GM23338 (cell line): ENCODE results near the gene USP48.

Source experiments
- CREB1 ChIP-seq: fragments of 250-450 bp; sonication (Bioruptor Pico); IDR thresholded peaks from 2 replicates; pipeline ENCODE4 v1.5.0; 2020; ENCODE audit warnings: low read depth, mild to moderate bottlenecking, moderate library complexity
- CTCF ChIP-seq, 2 experiments: fragments of 200-600 bp in 1 of 2; sonication (generic) in 1 of 2; conservative IDR thresholded peaks; 2 replicates each; pipeline versions ENCODE4 v1.5.1 to v1.6.1; 2016 to 2017; ENCODE audit warnings: antibody characterized with exemption in 2 of 2, low read depth in 2 of 2, mild to moderate bottlenecking in 2 of 2, moderate library complexity in 1 of 2
- EZH2 ChIP-seq: fragments of 200-600 bp; sonication (generic); IDR thresholded peaks from one replicate; pipeline ENCODE4 v1.8.0; 2017; ENCODE audit warnings: antibody characterized with exemption, mild to moderate bottlenecking, low read depth; ENCODE audit not compliant: unreplicated experiment
- EZH2phosphoT487 ChIP-seq: fragments of 200-600 bp; sonication (generic); IDR thresholded peaks from one replicate; pipeline ENCODE4 v1.8.1; 2018; ENCODE audit warnings: antibody characterized with exemption; ENCODE audit not compliant: unreplicated experiment
- JUNB ChIP-seq: IDR thresholded peaks from one replicate; pipeline ENCODE4 v1.6.1; 2016; ENCODE audit warnings: antibody characterized with exemption; ENCODE audit not compliant: unreplicated experiment
- POLR2AphosphoS5 ChIP-seq: IDR thresholded peaks from 2 replicates; pipeline ENCODE4 v1.6.1; 2016; ENCODE audit warnings: antibody characterized with exemption, low read depth
- REST ChIP-seq: IDR thresholded peaks from one replicate; pipeline ENCODE4 v1.6.1; 2018; ENCODE audit warnings: antibody characterized with exemption; ENCODE audit not compliant: unreplicated experiment
- STAT1 ChIP-seq: IDR thresholded peaks from one replicate; pipeline ENCODE4 v1.6.1; 2016; ENCODE audit warnings: antibody characterized with exemption; ENCODE audit not compliant: unreplicated experiment
- ZNF114 ChIP-seq: fragments of 250-450 bp; sonication (Bioruptor Pico); IDR thresholded peaks from 2 replicates; pipeline ENCODE4 v1.5.0; 2020; ENCODE audit warnings: mild to moderate bottlenecking, moderate library complexity
- ZNF331 ChIP-seq: fragments of 250-450 bp; sonication (Bioruptor Pico); IDR thresholded peaks from 2 replicates; pipeline ENCODE4 v1.5.0; 2020; ENCODE audit warnings: low read depth, mild to moderate bottlenecking, moderate library complexity

GRCh38 chr1:21668951-21669257 is 114.0 kb downstream of the USP48 start:
- no peak for TF ChIP-seq CTCF (conservative IDR thresholded peaks at IDR 0.05; ENCODE audit: low read depth in 2 of 2)
- TF ChIP-seq EZH2phosphoT487, result no peak
- TF ChIP-seq POLR2AphosphoS5, result no peak
- no peak for TF ChIP-seq JUNB
- no peak for TF ChIP-seq EZH2
- no peak for TF ChIP-seq REST
- TF ChIP-seq CREB1 (CRISPR knock-in tag), result no peak
- no peak for TF ChIP-seq STAT1
- no peak for TF ChIP-seq ZNF114 (CRISPR knock-in tag)
- TF ChIP-seq ZNF331 (CRISPR knock-in tag), result no peak
